ENCODE data around the gene PTDSS2. TPM values are rescaled to one million over a fixed set of nuclear protein-coding genes. Genes with fewer than 3 reads are reported as not detected.

PTDSS2 gene
- total RNA-seq, 1 experiment from 2014 or later, result 30.4 TPM

- H3K27ac Mint-ChIP-seq (ENCODE audit: unreplicated experiment), result no peak overlapping the region
- BruUV-seq (replicated peaks), result no TSS peak
- H3K27me3 Mint-ChIP-seq (ENCODE audit: unreplicated experiment), result no peaks in the 10 kb centered on the region
- TF ChIP-seq CTCF (IDR thresholded peaks at IDR 0.05; ENCODE audit: unreplicated experiment), result no peak
- intact Hi-C loops (cut with micrococcal nuclease; ENCODE audit: unreplicated experiment), result no loop called here
- peaks cover 16% of the 10 kb centered on the region for H3K4me1 Mint-ChIP-seq (ENCODE audit: low read depth, unreplicated experiment)
- peaks cover 34% of the 10 kb centered on the region for H3K36me3 Mint-ChIP-seq (ENCODE audit: insufficient read depth, unreplicated experiment)
- CTCF ChIA-PET, result no interaction called here
- H3K9me3 Mint-ChIP-seq (ENCODE audit: low read depth, unreplicated experiment), result no peaks in the 10 kb centered on the region
- peak overlapping the region; percentile 24 for H3K4me3 Mint-ChIP-seq (ENCODE audit: low read depth, unreplicated experiment)
- no peak for DNase-seq
These were observed 6.4 kb upstream of the PTDSS2 start for GRCh38 chr11:443542-444199.

DNA sequence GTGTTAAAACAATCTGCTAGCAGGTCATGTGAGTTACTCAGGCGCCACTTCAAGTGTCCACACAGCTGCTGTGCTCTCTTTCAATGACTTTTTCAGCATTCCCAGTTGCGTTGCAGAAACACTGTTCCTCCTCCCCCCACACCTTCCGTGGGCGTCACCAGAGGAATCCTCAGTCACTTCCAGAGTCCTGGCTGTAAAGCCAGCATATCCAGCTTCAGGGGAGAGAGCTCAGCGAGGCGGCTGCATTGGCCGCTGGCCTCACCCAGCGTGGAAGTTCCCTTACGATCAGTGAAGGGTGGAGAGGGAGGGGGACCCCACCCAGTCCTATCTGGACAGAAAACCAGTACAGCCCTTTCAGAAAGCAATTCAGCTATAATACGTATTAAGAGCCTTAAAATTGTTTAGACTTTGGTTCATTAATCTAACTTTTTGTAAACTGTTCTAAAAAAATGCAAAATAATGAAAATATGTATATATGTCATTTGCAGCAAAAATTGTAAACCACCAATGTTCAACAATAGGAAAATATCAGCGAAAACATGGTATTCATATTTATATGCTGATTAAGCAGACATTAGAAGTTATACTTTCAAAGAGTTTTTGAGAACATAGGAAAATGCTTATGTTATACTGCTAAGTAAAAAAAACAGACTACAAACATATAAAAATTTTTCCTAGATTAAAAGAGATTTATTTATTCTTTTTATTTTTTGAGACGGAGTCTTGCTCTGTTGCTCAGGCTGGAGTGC, 5.5 kb upstream of the PTDSS2 start:
- H3K4me1 Mint-ChIP-seq (ENCODE audit: low read depth, unreplicated experiment), result peaks cover 16% of the 10 kb centered on the region
- no peak for DNase-seq
- H3K4me3 Mint-ChIP-seq (ENCODE audit: low read depth, unreplicated experiment), result no peak overlapping the region
- CTCF ChIA-PET, result no interaction called here
- H3K9me3 Mint-ChIP-seq (ENCODE audit: low read depth, unreplicated experiment), result no peaks in the 10 kb centered on the region
- intact Hi-C loops (cut with micrococcal nuclease; ENCODE audit: unreplicated experiment), result no loop called here
- no TSS peak for BruUV-seq (replicated peaks)
- H3K36me3 Mint-ChIP-seq (ENCODE audit: insufficient read depth, unreplicated experiment), result peaks cover 43% of the 10 kb centered on the region
- TF ChIP-seq CTCF (IDR thresholded peaks at IDR 0.05; ENCODE audit: unreplicated experiment), result no peak
- H3K27ac Mint-ChIP-seq (ENCODE audit: unreplicated experiment), result no peak overlapping the region
- no peaks in the 10 kb centered on the region for H3K27me3 Mint-ChIP-seq (ENCODE audit: unreplicated experiment)

DNA sequence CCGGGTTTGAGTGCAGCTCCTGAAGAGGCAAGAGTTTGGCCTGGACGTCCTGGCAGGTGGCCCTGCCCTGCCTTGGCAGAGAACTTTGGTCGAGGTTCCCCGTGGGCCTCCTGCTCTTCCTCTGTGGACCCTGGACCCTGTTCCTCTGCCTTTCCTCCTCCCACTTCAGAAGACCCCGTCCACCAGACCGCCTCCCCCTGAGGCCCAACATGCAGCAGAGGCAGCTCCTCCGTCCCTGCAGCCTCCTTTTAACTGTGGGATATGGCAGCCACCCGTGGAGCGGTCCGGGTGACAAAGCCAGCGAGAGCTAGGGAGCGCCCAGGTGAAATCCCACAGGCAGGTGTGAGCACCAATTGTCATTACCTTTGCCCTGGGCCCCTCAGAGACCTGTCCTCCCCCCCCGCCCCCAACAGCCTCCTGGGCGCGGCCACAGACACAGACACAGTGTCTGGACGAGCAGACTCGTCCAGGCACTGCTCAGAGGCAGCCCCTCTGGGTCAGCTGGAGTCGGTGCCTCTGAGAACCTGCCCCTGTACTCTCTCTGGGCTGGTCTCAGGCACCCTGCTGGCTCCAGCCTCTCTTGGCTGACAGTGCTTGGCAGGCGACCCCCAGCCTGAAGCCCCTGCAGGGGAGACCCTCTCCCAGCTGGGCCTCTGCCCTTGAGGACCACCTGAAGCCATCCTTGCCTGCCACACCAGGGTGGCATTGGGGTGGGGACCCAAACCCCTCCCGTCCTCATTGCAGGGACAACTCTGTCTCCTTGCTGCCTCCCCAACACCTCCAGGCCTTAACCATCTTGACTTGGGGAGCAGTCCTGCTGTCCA, 4.1 kb upstream of the PTDSS2 start:
- peaks cover 50% of the 10 kb centered on the region for H3K36me3 Mint-ChIP-seq (ENCODE audit: insufficient read depth, unreplicated experiment)
- no peak for DNase-seq
- H3K4me3 Mint-ChIP-seq (ENCODE audit: low read depth, unreplicated experiment), result no peak overlapping the region
- intact Hi-C loops (cut with micrococcal nuclease; ENCODE audit: unreplicated experiment), result no loop called here
- TF ChIP-seq CTCF (IDR thresholded peaks at IDR 0.05; ENCODE audit: unreplicated experiment), result no peak
- H3K27me3 Mint-ChIP-seq (ENCODE audit: unreplicated experiment), result no peaks in the 10 kb centered on the region
- CTCF ChIA-PET, result interaction anchor here (0.6 kb wide), 1 partner anchor 141 kb away, joined by 3 read pairs; no protein-coding TSS in a partner anchor
- no peaks in the 10 kb centered on the region for H3K9me3 Mint-ChIP-seq (ENCODE audit: low read depth, unreplicated experiment)
- peaks cover 13% of the 10 kb centered on the region for H3K4me1 Mint-ChIP-seq (ENCODE audit: low read depth, unreplicated experiment)
- BruUV-seq (replicated peaks), result no TSS peak
- peak overlapping the region; percentile 43 for H3K27ac Mint-ChIP-seq (ENCODE audit: unreplicated experiment)

GRCh38 chr11:446891-447290, 3.2 kb upstream of the PTDSS2 start:
- Mint-ChIP-seq H3K9me3 (ENCODE audit: low read depth, unreplicated experiment) (no peaks in the 10 kb centered on the region), H3K4me1 (ENCODE audit: low read depth, unreplicated experiment) (peaks cover 18% of the 10 kb centered on the region), H3K4me3 (ENCODE audit: low read depth, unreplicated experiment) (no peak overlapping the region), H3K36me3 (ENCODE audit: insufficient read depth, unreplicated experiment) (peaks cover 48% of the 10 kb centered on the region), H3K27me3 (ENCODE audit: unreplicated experiment) (no peaks in the 10 kb centered on the region), H3K27ac (ENCODE audit: unreplicated experiment) (no peak overlapping the region)
- BruUV-seq (replicated peaks), result no TSS peak
- intact Hi-C loops (cut with micrococcal nuclease; ENCODE audit: unreplicated experiment), result no loop called here
- no peak for DNase-seq
- no peak for TF ChIP-seq CTCF (IDR thresholded peaks at IDR 0.05; ENCODE audit: unreplicated experiment)
- CTCF ChIA-PET, result interaction anchor here (0.6 kb wide), 1 partner anchor 139 kb away, joined by 4 read pairs; the partner anchor contains the start of gene IFITM2
